Activated naive CD4-positive, alpha-beta T cell treated with anti-CD3 and anti-CD28 coated beads, Interleukin-2, amount 50 U/mL, for 72 hours (primary cell): ENCODE data around the gene FUOM. TPM values are rescaled to one million over a fixed set of nuclear protein-coding genes. Genes with fewer than 3 reads are reported as not detected.
"Not testable (repeated sequence)": the region's sequence is repeated elsewhere in the genome, so short reads cannot be mapped to it uniquely, and the experiment has no call there.

Experiments used
- ATAC-seq, 2 donors: fragments of 150-1000 bp; cut with Tn5 transposase; 2 replicates each; pipeline ENCODE4 v1.10.0; 2021; ENCODE audit warnings: mild to moderate bottlenecking in 2 of 2, moderate library complexity in 2 of 2
- DNase-seq, 2 donors: peaks; one replicate each; pipeline ENCODE4 v3.0.0; 2021 to 2022; ENCODE audit warnings: low spot score in 2 of 2
- H3K27ac Mint-ChIP-seq, 2 donors: one replicate each; pipeline ENCODE4 v1.8.0; 2022; ENCODE audit warnings: mild to moderate bottlenecking in 2 of 2, mixed read lengths in 2 of 2
- H3K36me3 Mint-ChIP-seq, 2 donors: one replicate each; pipeline ENCODE4 v1.8.0; 2022; ENCODE audit warnings: mixed read lengths in 2 of 2
- H3K9me3 Mint-ChIP-seq, 2 donors: one replicate each; pipeline ENCODE4 v1.8.0; 2022; ENCODE audit warnings: mixed read lengths in 2 of 2
- total RNA-seq, 2 donors: library from RNA; stranded (reverse); gene quantifications; one replicate each; pipeline ENCODE4 v1.2.3, GENCODE V29; 2022

The FUOM gene
- total RNA-seq, 2 donors from 2014 or later: 24.1 to 24.2 TPM

DNA sequence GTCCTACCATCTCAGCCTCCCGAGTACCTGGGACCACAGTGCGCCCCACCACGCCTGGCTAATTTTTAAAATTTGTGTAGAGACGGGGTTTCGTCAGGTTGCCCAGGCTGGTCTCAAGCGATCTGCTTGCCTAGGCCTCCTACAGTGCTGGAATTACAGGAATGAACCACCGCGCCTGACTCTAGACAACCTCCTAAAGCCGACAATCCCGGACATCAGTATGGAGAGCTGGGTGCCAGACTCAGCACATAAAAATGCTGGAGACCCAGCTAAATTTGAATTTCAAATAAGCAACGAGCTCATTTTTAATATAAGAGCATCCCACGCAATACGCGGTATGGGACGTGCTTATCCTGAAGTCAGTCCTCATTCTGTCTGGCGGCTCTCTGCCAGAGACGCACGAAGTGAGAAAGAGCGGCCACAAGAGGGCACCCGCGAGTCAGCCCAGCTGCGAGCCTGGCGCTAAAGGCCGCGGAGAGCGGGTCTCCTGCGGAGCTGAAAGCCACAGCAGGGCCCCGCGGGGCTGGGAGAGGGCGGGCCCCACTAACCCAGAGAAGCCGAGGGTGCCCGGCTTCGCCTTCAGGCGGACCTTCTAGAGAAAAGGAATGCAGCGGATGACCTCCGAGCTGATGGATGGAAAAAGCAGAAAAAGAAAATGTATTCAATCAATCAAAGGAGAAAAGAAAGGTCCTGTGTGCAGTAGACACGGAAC, 28.2 kb downstream of the FUOM start:
- no peaks in the 10 kb centered on the region for H3K9me3 Mint-ChIP-seq
- H3K27ac Mint-ChIP-seq: no peak overlapping the region
- no peaks in the 10 kb centered on the region for H3K36me3 Mint-ChIP-seq
- peak; percentile 92 to 95 for ATAC-seq
- peak; percentile 81 to 91 for DNase-seq

DNA sequence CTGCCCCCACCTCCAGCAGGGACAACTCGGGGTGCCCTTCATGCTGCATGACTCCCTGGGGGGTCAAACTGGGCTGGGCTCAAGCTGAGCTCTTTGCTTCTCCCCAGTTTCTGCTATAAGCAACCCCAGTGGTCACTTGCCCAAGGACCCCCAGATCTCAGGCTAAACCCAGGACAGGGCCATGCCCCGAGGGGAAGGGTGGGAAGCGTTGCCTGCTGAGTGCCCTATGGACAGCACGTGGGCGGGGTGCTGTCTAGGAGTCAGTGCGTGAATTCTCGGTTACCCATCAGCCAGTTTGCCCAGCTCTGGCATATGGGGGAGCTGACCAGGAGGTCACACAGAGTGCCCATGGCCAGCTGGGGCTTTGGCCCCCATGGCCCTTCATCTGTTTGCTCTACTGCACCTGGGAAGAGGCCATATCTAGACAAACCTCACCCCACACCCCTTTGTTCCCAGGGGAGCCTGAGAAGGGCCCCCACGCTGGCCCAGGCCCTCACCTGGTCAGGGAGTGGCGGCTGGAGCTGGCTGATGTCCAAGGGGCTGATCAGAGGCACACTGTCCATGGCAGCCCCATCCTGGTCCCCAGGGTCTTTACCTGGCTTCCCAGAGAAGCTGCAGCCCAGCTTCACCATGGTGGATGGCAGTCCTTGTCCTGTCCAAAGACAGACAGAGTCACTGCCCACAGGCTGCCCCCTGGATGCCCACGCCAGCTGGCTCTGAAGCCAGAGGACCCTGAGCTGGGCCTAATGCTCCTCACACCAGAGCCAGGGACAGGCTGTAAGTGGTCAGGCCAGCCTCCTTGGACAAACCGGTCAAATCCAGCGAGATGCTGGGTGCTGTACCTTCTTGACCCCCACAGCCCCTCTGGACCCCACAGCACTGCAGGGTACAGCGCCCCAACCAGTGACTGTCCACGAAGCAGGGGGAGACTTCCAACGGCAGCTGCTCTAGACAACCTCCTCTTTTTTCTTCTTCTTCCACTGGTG, 29.2 kb downstream of the FUOM start:
- H3K36me3 Mint-ChIP-seq: no peaks in the 10 kb centered on the region
- no peak overlapping the region for H3K27ac Mint-ChIP-seq
- DNase-seq (no peak), ATAC-seq (no peak)
- no peaks in the 10 kb centered on the region for H3K9me3 Mint-ChIP-seq

DNA sequence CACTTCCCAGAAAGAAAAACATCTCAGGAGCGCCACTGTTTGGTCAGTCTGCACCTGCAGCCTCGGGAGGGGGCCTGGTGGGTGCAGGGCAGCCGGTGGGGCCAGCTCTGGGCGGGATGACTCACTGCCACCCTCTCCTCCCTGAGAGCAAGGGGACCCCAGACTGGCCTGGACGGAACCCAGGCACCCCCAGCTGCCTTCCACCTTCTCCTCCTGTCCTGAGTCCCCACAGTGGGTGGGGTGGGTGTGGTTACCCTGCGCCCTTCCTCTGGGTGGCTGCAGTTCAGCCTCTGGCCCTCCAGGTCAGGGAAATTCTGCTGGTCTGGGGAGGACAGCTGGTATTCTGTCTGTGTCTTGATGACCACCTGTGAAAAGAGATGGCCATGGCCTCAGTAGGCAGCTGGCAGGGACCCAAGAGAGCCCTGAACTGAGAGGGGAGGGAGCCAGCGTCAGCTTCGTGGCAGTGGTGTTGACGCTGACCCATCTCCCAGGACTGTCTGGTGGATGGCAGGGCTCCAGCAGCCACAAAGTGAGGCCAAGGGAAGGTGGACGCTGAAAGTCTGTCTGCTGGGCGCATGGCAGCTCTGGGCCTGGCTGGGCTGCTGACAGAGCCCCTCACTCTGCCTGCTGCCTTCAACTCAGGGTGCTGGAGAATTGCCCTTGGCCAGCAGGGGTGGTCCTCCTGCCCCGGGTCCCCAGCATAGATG, 30.0 kb downstream of the FUOM start:
- no peak for DNase-seq
- H3K36me3 Mint-ChIP-seq: no peaks in the 10 kb centered on the region
- no peak overlapping the region for H3K27ac Mint-ChIP-seq
- no peak for ATAC-seq
- no peaks in the 10 kb centered on the region for H3K9me3 Mint-ChIP-seq

DNA sequence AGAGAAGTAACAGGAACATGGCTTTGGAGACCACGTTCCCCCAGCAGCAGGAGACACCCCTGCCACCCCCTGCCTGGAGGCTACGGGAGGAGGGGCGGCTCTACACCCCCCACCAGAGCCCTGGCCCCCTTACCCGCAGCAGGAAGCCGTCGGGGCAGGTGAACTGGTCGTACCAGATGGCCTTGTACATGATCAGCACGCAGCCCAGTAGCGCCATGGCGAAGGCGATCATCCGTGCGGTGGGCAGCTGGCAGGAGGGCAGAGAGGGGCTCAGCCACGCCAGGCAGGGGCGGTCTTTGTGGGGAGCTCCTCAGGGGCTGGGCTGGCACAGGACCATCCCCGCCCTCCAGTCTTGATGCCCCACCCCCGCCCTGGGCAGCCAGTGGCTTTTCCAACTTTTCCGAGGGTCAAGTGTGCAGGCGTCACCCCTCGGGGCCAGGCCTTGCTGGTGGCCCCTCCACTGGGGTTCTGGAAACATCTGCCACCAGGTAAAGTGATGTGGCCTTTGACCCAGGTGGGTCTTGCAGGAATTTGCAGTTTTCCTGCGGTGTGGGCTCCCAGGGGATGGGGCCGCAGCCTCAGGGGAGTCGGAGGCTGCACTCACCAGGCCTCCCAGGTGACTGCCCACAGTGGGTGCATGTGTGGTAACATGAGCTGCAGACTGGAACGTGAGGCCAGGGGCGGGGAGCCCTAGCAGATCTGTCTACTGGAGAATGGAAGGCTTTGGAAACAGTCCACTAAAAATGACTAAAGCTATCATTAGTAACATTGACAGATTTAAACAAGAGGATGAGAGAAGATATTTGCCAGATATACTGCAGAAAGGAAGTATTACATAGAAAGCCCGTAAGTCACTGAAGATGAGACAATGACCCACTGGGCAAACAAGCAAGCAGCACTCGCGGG, 30.8 kb downstream of the FUOM start:
- Mint-ChIP-seq H3K27ac (no peak overlapping the region), H3K36me3 (no peaks in the 10 kb centered on the region), H3K9me3 (no peaks in the 10 kb centered on the region)
- ATAC-seq (no peak), DNase-seq (no peak)

DNA sequence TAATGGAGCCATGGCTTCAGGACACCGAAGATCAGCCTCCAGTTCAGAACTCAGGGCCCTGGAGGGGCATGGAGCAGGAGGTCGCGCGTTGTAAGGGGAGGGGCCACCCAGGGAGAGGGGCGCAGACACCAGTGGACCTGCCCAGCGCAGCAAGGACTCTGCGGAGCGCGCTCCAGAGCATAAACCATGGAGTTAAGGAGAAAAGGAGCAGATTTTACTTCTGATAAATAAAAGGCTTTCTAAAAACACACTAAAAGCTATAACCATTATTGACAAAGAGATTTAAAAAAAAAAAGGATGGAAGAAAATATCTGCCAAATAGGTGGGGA, 31.6 kb downstream of the FUOM start:
- no peak for DNase-seq
- no peaks in the 10 kb centered on the region for H3K9me3 Mint-ChIP-seq
- H3K36me3 Mint-ChIP-seq: no peaks in the 10 kb centered on the region
- no peak for ATAC-seq
- no peak overlapping the region for H3K27ac Mint-ChIP-seq

DNA sequence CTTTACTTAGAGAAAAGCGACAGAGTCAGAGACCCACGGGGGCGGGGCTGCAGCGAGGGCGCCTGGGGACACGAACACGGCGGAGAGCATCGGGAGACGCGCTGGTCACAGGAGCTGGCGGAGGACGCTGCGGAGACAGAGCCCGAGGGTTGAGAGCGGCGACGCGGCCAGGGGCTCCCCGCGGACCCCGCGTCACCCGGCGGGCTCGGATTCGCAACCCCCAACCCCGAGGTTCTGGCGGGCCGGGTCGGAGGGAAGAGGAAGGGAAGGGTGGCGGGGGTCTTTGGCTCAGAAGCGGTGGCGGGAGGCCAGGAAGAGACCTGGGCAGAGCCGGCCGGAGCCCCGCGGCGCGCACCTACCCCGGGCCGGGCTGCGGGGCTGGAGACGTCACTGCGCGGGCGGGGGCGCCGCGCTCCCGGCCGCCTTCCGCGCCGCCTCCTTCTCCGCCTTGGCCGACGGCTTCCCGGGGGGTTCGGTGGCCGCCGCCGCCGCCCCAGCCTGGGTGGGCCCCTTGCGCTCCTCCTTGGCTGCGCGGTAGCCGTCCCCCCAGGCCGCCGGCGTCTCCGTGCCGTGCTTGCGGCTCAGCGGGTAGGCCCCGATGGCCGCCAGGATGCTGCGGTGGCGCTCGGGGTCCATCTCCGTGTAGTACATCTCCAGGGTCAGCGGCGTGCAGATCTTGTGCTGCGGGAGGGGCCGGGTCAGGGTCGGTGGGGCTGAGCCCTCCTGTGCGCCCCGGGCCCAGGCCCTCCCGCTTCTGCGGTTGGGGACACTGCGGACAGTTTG, 32.2 kb downstream of the FUOM start:
- DNase-seq (no peak), ATAC-seq (no peak)
- H3K36me3 Mint-ChIP-seq: no peaks in the 10 kb centered on the region
- H3K27ac Mint-ChIP-seq: no peak overlapping the region
- H3K9me3 Mint-ChIP-seq: no peaks in the 10 kb centered on the region

DNA sequence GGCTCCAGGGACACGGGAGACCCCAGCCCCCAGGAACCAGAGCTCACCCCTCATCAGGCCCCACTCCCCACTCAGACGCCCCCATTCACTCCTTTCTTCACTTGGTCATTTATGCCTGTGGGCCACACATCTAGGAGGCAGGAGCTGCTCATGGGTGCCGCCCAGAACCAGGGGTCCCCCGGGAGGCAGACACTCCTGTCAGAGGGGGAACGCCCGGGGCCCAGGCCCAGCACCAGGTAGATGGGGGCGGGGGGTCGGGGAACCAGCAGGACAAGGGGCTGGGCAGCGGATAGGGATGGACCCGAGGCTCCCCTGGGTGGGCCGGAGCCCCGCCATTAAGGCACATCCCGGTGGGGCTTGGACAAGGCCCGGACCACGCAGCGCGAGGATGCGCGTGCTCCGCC, 33.0 kb downstream of the FUOM start:
- Mint-ChIP-seq H3K27ac (no peak overlapping the region), H3K9me3 (no peaks in the 10 kb centered on the region), H3K36me3 (no peaks in the 10 kb centered on the region)
- DNase-seq (no peak), ATAC-seq (no peak)

DNA sequence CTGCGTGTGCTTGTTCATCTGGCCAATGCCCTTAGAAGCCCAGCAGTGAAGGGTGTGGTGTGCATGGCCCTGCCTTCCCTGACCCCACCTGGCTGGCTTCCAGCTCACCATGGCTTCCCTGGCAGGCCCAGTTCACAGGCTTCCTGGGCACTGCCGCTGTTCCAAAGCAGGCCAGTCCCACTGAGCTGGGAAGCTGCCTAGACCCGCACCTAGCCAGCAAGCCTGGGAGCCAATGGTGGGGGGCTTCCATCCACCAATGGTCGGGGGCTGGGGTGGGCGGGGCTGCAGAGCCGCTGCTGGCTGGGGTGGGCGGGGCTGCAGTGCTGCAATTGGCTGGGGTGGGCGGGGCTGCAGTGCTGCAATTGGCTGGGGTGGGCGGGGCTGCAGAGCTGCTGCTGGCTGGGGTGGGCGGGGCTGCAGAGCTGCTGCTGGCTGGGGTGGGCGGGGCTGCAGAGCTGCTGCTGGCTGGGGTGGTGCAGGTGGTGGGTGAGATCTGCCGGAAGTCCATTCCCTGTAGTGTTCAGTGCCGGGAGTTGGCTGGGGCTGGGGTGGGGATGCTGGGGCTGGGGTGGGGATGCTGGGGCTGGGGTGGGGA, 33.5 kb downstream of the FUOM start:
- Mint-ChIP-seq H3K36me3 (no peaks in the 10 kb centered on the region), H3K9me3 (no peaks in the 10 kb centered on the region), H3K27ac (no peak overlapping the region)
- peak in 1 of 2 donors; percentile 79 for ATAC-seq
- DNase-seq: no peak

DNA sequence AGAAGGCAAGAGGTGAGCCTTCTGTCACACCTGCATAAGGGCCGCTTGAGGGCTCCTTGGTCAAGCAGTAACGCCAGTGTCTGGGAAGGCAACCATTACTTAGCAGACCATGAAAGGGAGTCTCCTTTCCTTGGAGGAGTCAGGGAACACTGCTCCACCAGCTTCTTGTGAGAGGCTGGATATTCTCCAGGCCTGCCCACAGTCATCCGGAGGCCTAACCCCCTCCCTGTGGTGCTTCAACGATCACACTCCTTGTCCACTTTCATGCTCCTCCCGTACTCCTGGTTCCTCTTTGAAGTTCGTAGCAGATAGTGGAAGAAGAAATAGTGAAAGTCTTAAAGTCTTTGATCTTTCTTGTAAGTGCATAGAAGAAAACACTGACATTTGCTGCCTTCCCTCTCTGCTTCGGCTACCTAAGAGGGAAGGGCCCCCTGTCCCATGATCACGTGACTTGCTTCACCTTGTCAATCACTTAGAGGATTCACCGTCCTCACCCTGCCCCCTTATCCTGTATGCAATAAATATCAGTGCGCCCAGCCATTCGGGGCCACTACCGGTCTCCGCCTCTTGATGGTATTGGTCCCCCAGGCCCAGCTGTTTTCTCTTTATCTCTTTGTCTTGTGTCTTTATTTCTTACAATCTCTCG, 35.6 kb downstream of the FUOM start:
- H3K36me3 Mint-ChIP-seq, DNase-seq, H3K27ac Mint-ChIP-seq, H3K9me3 Mint-ChIP-seq, ATAC-seq: not testable (repeated sequence)

DNA sequence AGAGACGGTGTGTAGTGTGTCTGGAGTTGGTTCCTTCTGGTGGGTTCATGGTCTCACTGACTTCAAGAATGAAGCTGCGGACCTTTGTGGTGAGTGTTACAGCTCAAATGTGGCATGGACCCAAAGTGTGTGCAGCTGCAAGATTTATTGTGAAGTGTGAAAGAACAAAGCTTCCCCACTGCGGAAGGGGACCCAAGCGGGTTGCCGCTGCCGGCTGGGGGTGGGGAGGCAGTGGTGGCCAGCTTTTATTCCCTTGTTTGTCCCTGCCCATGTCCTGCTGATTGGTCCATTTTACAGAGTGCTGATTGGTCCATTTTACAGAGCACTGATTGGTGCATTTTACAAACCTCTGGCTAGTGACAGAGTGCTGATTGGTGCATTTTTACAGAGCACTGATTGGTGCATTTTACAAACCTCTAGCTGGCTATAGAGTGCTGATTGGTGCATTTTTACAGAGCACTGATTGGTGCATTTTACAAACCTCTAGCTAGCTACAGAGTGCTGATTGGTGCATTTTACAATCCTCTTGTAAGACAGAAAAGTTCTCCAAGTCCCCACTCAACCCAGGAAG, 36.9 kb downstream of the FUOM start:
- H3K9me3 Mint-ChIP-seq, DNase-seq, ATAC-seq, H3K27ac Mint-ChIP-seq, H3K36me3 Mint-ChIP-seq: not testable (repeated sequence)

DNA sequence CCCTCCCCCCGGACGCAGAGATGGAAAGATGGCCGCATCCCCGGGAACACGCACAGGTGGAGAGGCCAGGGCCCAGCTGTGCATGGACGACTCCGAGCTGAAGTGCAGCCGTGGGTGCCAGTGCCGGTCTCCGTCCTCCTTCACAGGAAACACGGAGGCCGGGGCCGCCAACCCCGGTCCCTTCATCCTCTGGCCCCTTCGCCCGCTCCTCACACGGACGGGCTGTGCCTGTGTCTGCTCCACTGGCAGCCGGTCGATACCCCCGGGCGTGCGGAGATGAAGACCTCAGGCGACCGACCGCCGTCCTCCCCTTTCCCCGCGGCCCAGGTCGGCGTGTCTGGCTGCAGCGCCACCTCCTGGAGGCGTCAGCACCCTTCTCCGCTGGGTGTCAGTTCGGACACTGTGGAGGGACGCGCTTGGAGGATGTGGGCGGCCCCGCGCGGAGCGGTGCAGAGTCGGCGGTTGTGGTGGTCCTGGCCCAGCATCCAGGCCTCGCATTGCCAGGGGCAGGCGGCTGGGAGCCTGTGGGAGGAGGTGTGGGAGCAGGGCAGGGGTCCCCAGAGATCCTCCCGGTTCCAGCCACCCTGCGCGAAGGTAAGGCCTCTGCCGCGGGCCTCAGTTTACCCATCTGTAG, 39.2 kb downstream of the FUOM start:
- H3K27ac Mint-ChIP-seq: no peak overlapping the region
- no peaks in the 10 kb centered on the region for H3K9me3 Mint-ChIP-seq
- H3K36me3 Mint-ChIP-seq: no peaks in the 10 kb centered on the region
- DNase-seq (peak; percentile 76 to 83), ATAC-seq (peak; percentile 93 to 97)

DNA sequence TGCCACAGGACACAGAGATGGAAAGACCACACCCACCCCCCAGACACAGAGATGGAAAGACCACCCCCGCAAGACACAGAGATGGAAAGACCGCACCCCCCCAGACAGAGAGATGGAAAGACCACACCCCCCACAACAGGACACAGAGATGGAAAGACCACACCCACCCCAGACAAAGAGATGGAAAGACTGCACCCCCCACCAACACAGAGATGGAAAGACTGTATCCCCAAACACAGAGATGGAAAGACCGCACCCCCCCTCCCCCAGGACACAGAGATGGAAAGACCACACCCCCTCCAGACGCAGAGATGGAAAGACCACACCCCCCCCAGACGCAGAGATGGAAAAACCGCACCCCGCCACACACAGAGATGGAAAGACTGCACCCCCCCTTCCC, 41.1 kb downstream of the FUOM start:
- H3K9me3 Mint-ChIP-seq: no peaks in the 10 kb centered on the region
- H3K27ac Mint-ChIP-seq: no peak overlapping the region
- H3K36me3 Mint-ChIP-seq: no peaks in the 10 kb centered on the region
- DNase-seq: no peak
- ATAC-seq: no peak

DNA sequence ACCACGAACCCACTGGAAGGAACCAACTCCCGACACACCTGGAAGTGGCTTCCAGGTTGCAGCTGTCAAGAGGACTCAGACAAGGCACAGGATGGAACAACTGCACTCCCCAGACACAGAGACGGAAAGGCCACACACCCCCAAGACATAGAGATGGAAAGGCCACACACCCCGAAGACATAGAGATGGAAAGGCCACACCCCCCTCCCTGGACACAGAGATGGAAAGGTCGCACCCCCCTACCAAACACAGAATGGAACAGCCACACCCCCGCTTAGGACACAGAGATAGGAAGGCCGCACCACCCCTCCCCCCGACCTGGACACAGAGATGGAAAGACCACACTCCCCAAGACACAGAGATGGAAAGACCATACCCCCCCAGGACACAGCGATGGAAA, 41.6 kb downstream of the FUOM start:
- DNase-seq (no peak), ATAC-seq (no peak)
- Mint-ChIP-seq H3K27ac (no peak overlapping the region), H3K36me3 (no peaks in the 10 kb centered on the region), H3K9me3 (no peaks in the 10 kb centered on the region)

DNA sequence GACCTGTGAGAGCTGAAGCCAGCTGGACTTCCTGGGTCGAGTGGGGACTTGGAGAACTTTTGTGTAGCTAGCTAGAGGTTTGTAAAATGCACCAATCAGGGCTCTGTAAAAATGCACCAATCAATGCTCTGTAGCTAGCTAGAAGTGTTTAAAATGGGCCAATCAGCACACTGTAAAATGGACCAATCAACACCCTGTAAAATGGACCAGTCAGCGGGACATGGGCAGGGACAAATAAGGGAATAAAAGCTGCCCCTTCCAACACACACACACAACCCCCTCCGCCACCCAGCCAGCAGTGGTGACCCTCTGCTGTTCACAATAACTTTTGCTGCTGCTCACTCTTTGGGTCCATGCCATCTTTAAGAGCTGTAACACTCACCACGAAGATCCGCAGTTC, 42.0 kb downstream of the FUOM start:
- ATAC-seq: peak in 1 of 2 donors; percentile 6
- Mint-ChIP-seq H3K27ac (no peak overlapping the region), H3K36me3 (no peaks in the 10 kb centered on the region), H3K9me3 (no peaks in the 10 kb centered on the region)
- DNase-seq: no peak
